Left renal cortex interstitium (tissue), 4 donors: ENCODE results near the gene BTBD2. TPM values are rescaled to one million over a fixed set of nuclear protein-coding genes. Genes with fewer than 3 reads are reported as not detected.

ENCODE experiments used
- DNase-seq, 4 donors: peaks; one replicate each; pipeline ENCODE4 v3.0.0-alpha.2; 2013; ENCODE audit warnings: low read depth in 4 of 4, low spot score in 2 of 4, missing footprints in 1 of 4
- polyA plus RNA-seq, 4 donors: library from polyadenylated mRNA; unstranded; fragments of 120-200 nt; gene quantifications; one replicate each; pipeline ENCODE4 v1.2.1, GENCODE V29; 2013; ENCODE audit not compliant: insufficient read length in 4 of 4

The BTBD2 gene
- polyA plus RNA-seq, result 100 to 1,000 TPM in 2 of 4 donors, 10 to 100 TPM in 2; 75.3 to 134 (median 112) TPM

- no peak for DNase-seq
These were observed at the start of gene BTBD2 for GRCh38 chr19:2015608-2015950. Gene BTBD2, minus strand, starts transcription at chr19:2015714. Its CDS starts 11 bp downstream, at chr19:2015703.

- no peak for DNase-seq
These were observed 49.4 kb upstream of the BTBD2 start for GRCh38 chr19:2064788-2065524.

- DNase-seq, result no peak
These were observed 48.9 kb upstream of the BTBD2 start for GRCh38 chr19:2064395-2064787.

- DNase-seq, result no peak
These were observed 48.3 kb upstream of the BTBD2 start for GRCh38 chr19:2063824-2064223.

GRCh38 chr19:2062770-2063169, 47.3 kb upstream of the BTBD2 start:
- DNase-seq, result no peak

GRCh38 chr19:2062389-2062729, 46.8 kb upstream of the BTBD2 start:
- DNase-seq, result no peak

GRCh38 chr19:2061495-2062388, 46.2 kb upstream of the BTBD2 start:
- DNase-seq, result peak in 3 of 4 donors; percentile 96 to 97 (median 96)

GRCh38 chr19:2060884-2061494, 45.5 kb upstream of the BTBD2 start:
- no peak for DNase-seq

- DNase-seq, result no peak
These were observed 44.1 kb upstream of the BTBD2 start for GRCh38 chr19:2059422-2060201.

GRCh38 chr19:2058570-2059421, 43.3 kb upstream of the BTBD2 start:
- DNase-seq, result no peak

GRCh38 chr19:2057484-2058469, 42.3 kb upstream of the BTBD2 start:
- DNase-seq, result no peak

- no peak for DNase-seq
These were observed 41.3 kb upstream of the BTBD2 start for GRCh38 chr19:2056837-2057192.

- DNase-seq, result no peak
These were observed 40.7 kb upstream of the BTBD2 start for GRCh38 chr19:2055931-2056836.

GRCh38 chr19:2054763-2055162, 39.2 kb upstream of the BTBD2 start:
- DNase-seq, result no peak

- no peak for DNase-seq
These were observed 38.3 kb upstream of the BTBD2 start for GRCh38 chr19:2053601-2054389.

- no peak for DNase-seq
These were observed 36.5 kb upstream of the BTBD2 start for GRCh38 chr19:2051773-2052704.
